ENCODE results near the gene ASB6.
"Not testable (repeated sequence)": the region's sequence is repeated elsewhere in the genome, so short reads cannot be mapped to it uniquely, and the experiment has no call there.

ASB6 gene

DNA sequence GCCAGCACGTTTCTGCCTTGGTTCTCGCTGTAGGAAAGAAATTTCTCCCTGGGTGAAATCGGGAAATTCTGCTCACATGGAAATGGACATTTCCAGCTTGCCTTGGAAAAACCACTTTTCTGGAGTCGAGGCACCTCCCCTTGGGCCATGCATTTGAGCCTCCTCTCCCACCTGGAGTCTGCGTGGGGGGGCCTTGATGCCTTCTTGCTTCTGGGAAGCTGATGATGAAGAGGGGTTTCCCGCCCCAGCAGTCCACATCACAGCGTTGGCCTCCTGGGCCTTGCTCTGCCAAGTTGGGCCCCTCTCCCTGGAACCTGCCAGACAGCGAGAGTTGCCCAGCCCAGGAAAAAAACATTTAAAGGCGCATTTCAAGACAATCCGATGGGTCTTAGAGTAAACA, 1.8 kb upstream of the ASB6 start:
- no peak for DNase-seq (ENCODE audit: low read depth)

DNA sequence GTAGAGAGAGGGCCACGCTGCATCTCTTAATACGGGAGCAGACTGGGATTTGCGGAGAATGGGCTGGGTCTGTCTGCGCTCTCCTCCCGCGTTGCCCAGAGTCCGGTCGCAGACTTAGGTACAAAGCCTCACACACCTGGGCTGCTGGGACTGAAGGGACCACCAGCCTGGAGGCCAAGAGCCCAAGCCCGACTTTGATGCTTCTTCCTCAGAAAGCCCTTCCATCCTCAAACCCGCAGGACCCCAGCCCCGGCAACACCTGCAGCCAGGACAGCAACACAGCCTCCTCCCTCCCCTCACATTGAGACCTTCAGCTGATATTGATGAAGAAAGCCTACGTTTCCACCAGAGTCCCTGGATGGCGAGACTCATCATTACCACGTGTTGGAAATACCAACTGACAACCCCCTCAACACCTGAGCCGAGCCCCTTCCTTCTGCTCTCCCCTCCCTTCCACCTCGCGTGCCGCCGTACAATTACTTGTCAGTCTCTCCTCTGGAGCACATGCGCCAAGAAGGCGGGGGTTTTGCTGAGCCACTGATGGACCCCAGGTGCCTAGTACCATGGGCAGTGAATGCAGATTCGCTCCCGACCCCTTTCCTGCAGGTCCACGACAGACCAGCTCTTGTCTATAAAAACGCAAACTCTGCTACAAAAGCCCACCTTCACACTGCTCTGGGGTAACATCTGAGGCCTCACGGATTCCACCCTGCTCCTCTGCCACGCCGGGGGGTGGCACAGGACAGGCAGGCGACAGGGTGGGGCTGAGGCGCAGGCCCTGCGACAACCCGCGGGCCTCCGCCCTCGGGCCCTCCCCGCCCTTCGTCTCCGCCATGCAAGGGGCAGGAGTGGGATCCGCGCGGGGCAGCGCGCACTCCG, 841 bp downstream of the ASB6 start:
- no peak for DNase-seq (ENCODE audit: low read depth)

DNA sequence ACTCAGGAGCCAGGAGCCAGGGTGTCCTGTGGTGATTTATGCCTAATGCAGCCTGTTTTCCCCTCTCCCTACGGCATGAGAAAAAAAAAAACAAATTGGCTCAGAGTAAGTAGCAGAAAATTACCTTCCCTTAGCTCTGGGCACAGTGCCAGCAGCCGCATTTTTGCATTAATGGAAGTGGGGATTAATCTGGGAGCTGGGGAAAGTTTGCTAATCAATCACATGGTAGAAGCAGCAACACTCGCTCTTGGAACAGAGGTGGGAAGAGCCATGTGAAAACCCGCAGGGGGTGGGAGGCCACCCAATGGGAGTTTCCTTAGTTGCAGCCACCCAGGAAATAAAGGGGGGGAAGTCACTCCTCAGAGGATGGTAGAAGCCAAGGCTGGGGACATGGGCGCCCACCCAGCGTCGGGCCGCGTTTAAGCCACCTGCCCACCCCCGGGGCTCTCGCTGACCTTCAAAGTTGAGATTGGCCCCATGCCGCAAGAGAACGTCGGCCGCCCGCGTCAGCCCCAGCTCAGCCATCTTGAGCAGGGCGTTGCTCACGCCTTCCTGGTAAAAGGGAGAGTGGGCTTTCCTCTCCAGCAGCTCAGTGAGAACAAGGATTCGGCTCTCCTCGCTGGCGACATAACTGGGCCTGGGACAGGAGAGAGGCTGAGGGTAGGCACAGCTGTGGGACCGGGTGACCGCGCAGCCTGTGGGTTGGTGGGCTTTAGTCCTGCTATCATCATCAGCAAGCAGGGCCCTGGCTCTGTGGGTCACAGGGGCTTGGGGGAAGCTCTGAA, 1.7 kb downstream of the ASB6 start:
- no peak for DNase-seq (ENCODE audit: low read depth)

DNA sequence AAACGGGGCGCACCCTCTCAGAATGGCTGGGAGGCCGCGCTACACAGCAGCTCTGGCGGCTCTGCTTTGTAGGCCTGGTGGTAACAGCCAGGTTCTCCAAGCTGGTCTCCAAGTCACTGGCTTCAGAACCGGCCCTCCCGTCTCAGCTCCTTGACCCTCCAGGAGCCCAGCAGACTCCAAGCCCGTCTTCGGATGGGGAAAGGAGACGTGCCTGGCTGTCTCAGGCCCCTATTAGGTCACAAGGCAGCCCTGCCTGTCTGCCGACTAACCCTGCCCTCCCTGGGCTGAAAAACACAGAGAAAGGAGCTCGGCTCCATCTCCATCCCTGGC, 2.2 kb downstream of the ASB6 start:
- no peak for DNase-seq (ENCODE audit: low read depth)

DNA sequence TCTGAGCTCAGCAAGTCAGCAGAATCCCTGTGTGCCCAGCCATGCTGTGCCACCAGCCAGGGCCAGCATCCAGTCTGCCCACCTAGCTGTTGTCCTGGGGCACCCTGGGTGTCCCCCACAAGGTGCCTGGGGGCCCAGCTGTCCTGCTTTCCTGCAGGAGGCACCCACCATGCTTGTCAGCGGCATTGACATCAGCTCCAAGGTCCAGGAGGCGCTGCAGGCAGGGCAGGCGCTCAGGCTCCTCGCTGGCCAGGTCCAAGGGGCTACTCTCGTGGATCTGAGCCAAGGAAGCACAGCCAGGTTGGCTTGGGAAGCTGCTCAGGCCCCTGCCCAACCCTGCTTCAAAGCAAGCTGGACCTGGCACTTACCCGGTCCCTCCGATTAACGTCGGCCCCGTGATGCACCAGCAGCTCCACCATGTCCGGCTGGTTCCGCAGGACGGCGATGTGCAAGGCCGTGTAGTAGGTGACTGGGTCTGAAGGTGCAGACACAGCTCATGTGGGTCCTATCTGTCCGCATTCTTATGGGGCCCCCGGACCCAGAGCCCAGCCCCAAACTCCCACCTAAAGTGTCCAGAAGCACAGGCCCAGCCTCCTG, 2.8 kb downstream of the ASB6 start:
- DNase-seq (ENCODE audit: low read depth): no peak

DNA sequence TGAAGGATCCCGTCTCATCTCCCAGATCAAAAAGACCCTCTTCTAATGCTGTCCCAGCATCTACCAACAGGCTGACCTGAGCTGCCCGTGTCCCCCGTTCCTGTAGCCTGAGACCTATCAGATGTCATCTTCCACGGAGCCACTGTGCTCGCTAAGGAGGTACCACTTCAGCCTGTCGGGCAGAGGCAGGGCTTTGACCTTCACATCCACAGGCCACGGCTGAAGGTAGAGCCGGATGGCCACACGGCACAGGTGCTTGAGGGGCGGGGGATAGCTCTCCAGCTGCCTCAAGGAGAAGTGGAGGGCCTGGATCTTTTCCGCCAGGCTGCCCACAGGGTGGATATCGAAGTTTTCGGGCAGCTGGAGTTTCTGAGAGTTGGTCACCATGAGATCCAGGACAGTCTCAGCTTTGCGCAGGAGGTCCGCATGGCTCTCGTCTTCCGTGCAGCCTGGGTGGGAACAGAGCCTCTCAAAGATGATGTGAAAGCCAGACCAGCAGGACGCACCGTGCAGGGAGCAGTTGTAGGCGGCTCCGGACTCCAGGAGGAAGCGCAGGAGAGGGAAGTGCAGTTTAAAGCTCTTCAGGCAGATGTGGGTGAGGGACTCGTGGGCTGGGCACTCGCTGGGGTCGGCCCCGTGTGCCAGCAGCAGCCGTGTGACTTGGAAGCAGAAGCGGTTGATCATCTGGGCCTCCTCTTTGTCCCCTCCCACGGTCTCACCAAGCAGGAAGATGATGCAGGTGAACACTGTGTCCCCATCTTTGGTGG, 4.1 kb downstream of the ASB6 start:
- no peak for DNase-seq (ENCODE audit: low read depth)

DNA sequence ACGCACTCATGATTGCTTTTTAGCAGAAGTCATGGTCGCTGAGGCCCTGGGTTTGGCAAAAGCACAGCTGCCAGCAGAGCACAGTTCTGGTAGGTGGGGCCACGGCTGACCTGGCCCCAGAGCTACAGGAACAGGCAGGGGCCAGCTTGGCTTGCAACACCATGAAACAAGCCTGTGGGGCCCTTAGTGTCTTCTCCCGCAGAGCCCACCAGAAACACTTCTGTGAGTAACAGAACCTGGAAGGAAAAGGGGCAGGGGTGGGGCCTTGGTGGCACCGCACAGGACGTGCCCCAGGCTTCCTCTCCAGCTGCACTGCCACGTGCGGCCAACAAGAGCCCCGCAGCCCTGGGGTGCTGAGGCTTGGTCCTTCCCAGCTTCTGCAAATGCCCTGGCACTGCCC, 4.8 kb downstream of the ASB6 start:
- no peak for DNase-seq (ENCODE audit: low read depth)

DNA sequence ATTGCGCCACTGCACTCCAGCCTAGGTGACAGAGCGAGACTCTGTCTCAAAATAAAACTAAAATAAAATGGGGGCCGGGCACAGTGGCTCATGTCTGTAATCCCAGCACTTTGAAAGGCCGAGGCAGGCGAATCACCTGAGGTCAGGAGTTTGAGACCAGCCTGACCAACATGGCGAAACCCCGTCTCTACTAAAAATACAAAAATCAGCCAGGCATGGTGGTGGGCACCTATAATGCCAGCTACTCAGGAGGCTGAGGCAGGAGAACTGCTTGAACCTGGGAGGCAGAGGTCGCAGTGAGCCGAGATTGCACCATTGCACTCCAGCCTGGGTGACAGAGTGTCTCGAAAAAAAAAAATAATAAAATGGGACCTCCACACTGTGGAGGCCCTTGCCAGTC, 5.6 kb downstream of the ASB6 start:
- DNase-seq (ENCODE audit: low read depth): not testable (repeated sequence)

DNA sequence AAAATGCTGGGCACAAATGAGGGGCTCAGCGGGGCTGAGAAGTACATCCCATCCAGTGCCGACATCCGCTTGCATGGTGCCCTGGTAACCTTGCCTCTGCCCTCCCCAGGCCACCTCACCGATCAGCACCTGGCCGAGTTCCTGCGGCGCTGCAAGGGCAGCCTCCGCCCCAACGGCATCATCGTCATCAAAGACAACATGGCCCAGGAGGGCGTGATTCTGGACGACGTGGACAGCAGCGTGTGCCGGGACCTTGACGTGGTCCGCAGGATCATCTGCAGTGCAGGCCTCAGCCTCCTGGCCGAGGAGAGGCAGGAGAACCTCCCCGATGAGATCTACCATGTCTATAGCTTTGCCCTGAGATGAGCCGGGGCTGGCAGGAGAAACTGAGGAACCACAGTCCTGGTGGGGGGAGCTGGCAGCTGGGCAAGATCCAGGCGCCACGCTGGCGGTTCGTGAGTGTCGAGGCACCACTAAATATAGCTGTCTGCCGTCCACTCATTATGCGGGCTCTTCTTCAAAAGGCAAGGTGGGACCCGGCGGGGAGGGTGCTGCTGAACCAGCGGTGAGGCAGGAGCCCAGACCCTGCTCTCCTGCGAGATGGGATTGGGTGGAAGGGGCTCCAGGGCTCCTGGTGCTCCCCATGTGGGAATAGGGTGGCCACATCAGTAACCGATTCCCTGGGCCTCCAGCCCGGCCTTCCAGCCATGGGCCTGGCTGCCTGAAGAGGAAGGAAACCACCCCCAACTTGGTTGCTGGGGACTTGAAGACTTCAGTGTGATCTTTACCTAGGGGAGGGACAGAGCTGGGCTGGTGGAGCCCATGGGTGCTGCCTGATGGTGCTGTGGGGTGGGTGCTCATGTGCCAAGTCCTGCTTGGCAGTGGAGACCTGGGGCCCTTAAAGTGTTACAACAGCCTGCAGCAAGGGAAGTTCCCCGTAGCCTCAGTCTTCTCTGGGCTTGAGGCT, 6.6 kb downstream of the ASB6 start:
- DNase-seq (ENCODE audit: low read depth): no peak

DNA sequence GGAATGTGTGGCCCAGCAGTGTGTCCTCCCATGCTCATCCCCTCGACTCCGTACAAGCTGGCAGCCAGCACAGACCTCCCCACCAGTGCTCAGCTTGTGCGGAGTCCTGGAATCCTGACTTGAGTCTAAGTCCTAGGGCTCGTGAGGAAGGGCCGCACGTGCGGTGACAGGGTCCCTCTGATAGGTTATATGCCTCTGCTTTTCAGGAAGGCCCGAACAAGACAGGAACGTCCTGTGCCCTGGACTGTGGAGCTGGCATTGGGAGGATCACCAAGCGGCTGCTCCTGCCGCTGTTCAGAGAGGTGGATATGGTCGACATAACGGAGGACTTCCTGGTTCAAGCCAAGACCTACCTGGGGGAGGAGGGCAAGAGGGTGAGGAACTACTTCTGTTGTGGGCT, 8.1 kb downstream of the ASB6 start:
- DNase-seq (ENCODE audit: low read depth): no peak

DNA sequence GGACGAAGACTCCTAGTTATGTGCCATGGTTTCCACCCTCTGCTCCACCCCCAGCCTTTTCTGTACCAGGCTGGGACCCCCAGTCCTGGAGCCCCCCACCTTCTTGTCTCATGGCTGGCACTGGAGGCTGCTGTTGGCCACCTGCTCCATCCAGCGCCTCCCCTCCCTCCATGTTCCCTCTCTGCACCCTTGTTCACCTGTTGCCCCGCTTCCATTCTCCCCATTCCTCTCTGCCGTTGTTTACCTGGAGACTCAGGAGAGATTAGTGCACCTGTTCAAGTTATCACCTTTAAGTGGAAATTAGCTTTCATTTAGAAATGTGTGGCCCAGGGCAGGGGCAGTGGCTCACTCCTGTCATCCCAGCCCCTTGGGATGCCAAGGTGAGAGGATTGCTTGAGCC, 8.7 kb downstream of the ASB6 start:
- DNase-seq (ENCODE audit: low read depth): no peak

DNA sequence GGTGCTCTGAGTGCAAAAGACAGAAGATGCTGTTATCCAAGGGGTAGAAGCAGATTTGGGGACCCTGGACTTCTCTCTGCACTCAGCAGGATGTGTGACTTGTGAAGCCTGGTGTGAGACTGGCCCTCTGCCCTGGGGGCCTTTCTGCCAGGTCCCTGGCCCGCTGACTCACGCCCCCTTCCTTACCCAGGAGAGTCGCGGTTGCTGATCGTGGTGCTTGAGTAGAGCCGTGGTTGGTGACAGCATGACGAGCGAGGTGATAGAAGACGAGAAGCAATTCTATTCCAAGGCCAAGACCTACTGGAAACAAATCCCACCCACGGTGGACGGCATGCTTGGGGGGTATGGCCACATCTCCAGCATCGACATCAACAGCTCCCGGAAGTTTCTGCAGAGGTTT, 9.5 kb downstream of the ASB6 start:
- DNase-seq (ENCODE audit: low read depth): no peak

DNA sequence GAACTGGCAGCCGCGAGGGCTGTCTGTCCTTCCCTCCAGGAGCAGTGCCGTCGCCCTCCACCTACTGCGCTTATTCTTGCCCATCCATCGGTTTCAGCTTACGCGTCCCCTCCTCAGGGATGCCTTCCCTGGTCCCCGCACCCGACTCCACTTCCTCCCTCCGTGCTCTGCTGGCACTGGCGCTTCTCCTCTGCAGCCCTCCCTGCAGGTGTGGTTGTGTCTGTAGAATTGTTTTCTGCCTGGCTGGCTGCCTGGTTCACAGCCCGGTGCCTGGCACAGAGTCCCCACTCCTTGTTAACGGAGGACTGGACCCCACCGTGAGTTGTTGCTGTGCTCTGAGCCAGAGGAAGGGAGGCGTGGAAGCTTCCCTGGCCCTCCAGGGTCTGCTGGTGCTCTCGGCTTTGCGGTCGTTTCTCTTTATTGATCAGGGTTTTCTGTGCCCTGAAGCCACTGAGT, 10.2 kb downstream of the ASB6 start:
- no peak for DNase-seq (ENCODE audit: low read depth)

DNA sequence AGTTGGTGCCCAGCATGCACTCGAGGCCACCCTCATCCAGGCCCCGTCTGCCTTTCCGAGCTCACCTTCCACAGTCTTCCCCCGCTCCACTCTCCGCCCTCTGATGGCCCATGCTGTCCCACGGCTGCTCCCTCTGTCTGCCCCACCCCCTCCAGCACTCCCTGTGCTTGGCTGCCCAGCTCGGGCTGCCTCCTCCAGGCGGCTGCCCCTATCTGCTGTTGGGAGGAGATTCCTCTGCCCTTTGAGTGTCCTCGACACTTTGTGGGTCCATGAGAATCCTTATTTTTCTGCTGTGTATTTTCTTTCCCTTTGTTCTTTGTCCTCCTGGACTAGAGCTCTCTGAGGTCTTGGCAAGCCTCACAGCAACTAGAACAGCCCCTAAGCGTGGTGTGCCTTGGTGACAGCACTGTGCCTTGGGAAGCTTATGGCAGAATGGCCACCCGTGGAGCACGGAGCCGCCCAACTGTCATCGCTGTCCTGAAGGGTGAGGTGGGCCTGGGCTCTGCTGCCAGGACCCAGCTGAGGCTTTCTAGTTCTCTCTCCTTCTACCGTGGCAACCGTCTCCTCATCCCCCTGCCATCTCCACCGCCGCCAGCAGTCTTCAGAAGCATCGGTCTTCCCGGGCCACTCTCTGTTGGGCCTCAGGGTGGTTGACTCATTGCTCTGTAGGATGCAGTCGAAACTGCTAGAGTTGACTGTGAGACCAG, 10.8 kb downstream of the ASB6 start:
- DNase-seq (ENCODE audit: low read depth): no peak

DNA sequence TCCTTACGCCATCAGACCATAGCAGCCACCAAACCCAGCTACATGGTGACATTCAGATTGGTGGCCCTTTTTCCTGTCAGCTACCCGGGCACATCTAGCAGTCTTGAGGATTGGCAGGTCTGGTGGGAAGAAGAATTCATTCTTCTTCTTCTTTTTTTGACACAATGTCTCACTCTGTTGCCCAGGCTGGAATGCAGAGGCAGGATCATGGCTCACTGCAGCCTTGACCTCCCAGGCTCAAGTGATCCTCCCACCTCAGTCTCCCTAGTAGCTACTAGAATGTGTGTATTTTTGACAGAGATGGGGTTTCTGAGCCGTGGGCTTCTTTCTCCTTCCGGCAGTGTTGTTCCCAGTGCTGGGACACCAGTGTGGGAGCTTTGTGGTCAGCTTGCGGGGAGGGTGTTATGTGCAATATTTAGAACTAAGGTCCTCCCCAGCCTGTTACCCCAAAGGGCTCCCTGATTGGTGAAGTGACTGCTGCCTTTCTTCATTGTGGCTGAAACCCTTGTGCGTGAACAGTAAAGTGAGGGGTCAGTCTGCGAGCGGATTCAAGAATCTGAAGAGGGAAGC, 12.6 kb downstream of the ASB6 start:
- no peak for DNase-seq (ENCODE audit: low read depth)

DNA sequence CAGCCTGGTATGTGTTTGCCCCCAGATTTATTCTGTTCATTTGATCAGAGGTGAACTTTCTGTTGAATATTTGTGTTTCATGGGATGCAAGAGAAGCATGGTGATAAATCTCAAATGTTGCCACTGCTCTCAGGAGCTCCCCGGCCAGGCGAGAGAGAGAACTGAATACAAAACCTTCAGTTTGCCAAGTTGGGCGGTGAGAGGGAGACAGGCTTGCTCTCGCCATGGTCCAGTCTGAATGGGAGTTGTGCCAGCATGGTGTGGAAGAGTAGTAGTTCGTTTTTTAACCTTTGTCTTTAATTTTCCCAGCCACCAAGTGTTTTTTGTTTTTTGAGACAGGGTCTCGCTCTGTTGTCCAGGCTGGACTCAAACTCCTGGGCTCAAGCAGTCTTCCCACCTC, 13.2 kb downstream of the ASB6 start:
- no peak for DNase-seq (ENCODE audit: low read depth)

DNA sequence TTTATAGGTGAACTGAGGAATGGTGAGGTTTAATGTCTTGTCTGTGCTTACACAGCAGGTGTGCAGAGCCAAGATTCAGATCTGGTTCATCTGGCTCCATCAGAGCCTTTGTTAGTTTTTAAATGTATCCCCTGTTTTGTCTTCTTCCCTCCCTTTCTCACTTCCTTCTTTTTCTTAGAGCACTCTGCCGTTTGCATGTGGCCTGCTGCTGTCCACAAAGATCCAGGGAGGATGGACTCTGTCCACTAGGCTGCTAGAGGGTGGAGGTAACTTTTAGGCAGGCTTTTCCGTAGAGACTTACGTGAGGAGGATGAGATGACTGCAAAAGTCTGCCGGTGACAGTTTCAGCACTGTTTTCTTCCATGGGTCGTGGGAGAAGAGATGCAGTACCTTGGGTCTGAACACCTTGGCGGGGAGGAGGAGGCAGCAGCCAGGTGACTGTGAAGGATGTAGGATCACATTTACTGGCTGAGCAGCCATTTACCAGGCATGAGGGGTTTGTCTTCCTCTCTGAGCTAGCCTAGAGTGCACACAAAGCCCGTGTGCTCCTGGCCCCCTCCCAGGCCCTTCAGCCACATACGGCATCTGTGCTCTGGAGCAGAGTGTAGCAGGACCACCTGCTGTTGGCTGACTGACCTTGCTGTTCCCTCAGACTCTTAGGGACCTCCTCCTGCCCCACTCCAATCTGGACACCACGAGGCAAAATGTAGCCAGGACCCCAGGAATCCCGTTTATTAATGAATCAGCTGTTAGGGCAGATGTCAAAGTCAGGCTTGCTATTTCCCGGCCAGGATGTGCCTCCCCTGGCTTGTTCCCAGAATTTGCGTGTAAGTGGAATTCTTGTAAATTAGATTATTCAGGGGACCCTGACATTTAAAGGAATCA, 14.2 kb downstream of the ASB6 start:
- DNase-seq (ENCODE audit: low read depth): no peak

DNA sequence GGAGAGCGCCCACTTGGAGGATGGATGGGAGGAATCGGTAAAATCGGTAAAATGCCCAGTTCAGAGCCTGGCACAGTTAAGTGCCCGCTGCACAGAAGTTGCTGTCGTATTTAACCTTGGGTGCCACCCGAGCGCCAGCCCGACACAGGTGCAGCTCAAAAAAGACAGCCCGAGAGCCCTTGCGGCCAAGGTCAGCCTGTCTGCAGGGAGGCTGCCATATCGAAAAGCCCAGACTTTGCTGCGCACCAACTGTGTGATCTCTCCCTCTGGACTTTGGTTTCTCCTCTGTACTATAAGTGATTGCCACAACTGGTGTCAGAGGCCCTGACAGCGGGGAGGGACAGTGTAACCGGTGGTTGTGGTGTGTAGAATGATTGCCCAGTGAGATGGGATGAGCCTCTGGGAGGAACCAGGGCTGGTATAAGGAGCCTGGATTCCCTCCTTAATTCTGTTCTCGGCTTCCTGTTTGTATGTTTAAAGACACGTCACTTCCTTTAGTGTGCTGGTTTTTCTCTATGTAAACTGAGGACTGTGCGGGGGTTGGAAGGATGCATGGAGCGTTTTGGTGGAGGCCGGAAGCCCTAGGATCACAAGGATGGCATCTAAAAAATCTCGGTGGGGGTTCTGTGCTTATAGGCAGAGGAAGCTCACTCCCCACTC, 15.2 kb downstream of the ASB6 start:
- DNase-seq (ENCODE audit: low read depth): peak; percentile 49

Data from GM04503 (cell line).